Measurements from ENCODE around the gene TLCD3B.

- TF ChIP-seq CTCF (IDR thresholded peaks at IDR 0.05) (no peak), POLR2A (IDR thresholded peaks at IDR 0.05) (no peak), POLR2AphosphoS5 (IDR thresholded peaks at IDR 0.05) (no peak)
These were observed 14.4 kb downstream of the TLCD3B start for GRCh38 chr16:30016555-30017276.
